Upper lobe of left lung (tissue), 6 donors: ENCODE measurements around the gene PEX5L. TPM values are rescaled to one million over a fixed set of nuclear protein-coding genes. Genes with fewer than 3 reads are reported as not detected.

Source experiments
- ATAC-seq, 2 donors: fragments of 200-7000 bp; cut with Tn5 transposase; one replicate each; pipeline ENCODE4 v1.9.1; 2022; ENCODE audit warnings: mild to moderate bottlenecking in 2 of 2, moderate library complexity in 2 of 2; ENCODE audit not compliant: low FRiP score in 2 of 2
- DNase-seq, 2 donors: peaks; one replicate each; pipeline ENCODE4 v3.0.0-alpha.2; 2019 to 2020
- H3K27ac ChIP-seq, 4 donors: fragments of 200-600 bp; sonication (generic); one replicate each; pipeline ENCODE4 v1.5.1; 2016 to 2019
- H3K27me3 ChIP-seq, 4 donors: fragments of 200-600 bp; sonication (generic); one replicate each; pipeline ENCODE4 v1.5.1; 2017 to 2019
- H3K36me3 ChIP-seq, 4 donors: fragments of 200-600 bp; sonication (generic); one replicate each; pipeline ENCODE4 v1.5.1; 2016 to 2019
- H3K4me1 ChIP-seq, 4 donors: fragments of 200-600 bp; sonication (generic); one replicate each; pipeline ENCODE4 v1.5.1; 2018 to 2019
- H3K4me3 ChIP-seq, 4 donors: fragments of 200-600 bp; sonication (generic); one replicate each; pipeline ENCODE4 v1.5.1; 2017 to 2019; ENCODE audit warnings: mild to moderate bottlenecking in 2 of 4, moderate library complexity in 1 of 4
- H3K9me3 ChIP-seq, 4 donors: fragments of 200-600 bp; sonication (generic); one replicate each; pipeline ENCODE4 v1.5.1; 2018 to 2019
- CTCF ChIP-seq, 6 experiments: fragments of 450-650 bp in 4 of 6; fragments of 200-600 bp in 2 of 6; sonication (generic) in 2 of 6; IDR thresholded peaks; one replicate each; pipeline ENCODE4 v1.5.1; 2016 to 2019; ENCODE audit warnings: antibody characterized with exemption in 6 of 6
- EP300 ChIP-seq, 4 donors: sonication (generic); formaldehyde crosslinking; IDR thresholded peaks; one replicate each; pipeline ENCODE4 v1.5.1; 2017; ENCODE audit warnings: antibody characterized with exemption in 4 of 4, control low read depth in 2 of 4
- POLR2A ChIP-seq, 4 donors: fragments of 450-650 bp; IDR thresholded peaks; one replicate each; pipeline ENCODE4 v1.5.1; 2016 to 2017; ENCODE audit warnings: antibody characterized with exemption in 4 of 4, mild to moderate bottlenecking in 2 of 4
- POLR2AphosphoS5 ChIP-seq, 2 donors: sonication (generic); formaldehyde crosslinking; IDR thresholded peaks; one replicate each; pipeline ENCODE4 v1.5.1; 2017; ENCODE audit warnings: antibody characterized with exemption in 2 of 2
- WGBS, 2 donors: methylation state at CpG; one replicate each; pipeline ENCODE4 v1.1.5; 2017 to 2018; 5-methylcytosine and 5-hydroxymethylcytosine counted together
- total RNA-seq, 6 donors: library from RNA; depleted of rRNA in 4 of 6; stranded (reverse); fragments of >200 nt in 4 of 6; gene quantifications; one replicate each; pipeline versions ENCODE4 v1.1.0 to v1.2.1, GENCODE V29; 2016 to 2021
- donor health status: DM: no; HTN: no; CAD: no; lungs with moderate emphysema.
- donor health status: DM: no; HTN: yes; CAD: no; lungs with severe emphysema.

Gene PEX5L, protein sequence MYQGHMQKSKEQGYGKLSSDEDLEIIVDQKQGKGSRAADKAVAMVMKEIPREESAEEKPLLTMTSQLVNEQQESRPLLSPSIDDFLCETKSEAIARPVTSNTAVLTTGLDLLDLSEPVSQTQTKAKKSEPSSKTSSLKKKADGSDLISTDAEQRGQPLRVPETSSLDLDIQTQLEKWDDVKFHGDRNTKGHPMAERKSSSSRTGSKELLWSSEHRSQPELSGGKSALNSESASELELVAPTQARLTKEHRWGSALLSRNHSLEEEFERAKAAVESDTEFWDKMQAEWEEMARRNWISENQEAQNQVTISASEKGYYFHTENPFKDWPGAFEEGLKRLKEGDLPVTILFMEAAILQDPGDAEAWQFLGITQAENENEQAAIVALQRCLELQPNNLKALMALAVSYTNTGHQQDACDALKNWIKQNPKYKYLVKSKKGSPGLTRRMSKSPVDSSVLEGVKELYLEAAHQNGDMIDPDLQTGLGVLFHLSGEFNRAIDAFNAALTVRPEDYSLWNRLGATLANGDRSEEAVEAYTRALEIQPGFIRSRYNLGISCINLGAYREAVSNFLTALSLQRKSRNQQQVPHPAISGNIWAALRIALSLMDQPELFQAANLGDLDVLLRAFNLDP
- total RNA-seq = not detected

- Histone ChIP-seq H3K36me3 (no peaks in the 10 kb centered on the region), H3K27ac (no peak within 1 kb of the TSS), H3K9me3 (no peaks in the 10 kb centered on the region), H3K4me3 (peak within 1 kb of the TSS in 3 of 4 donors; percentile 28 to 38 (median 35)), H3K27me3 (peaks cover 0 to 19% (median 9%) of the 10 kb centered on the region in 4 donors), H3K4me1 (peaks cover 6 to 14% (median 11%) of the 10 kb centered on the region in 4 donors)
- DNase-seq (peak; percentile 27 to 89), ATAC-seq (peak; percentile 57 to 80)
- WGBS, 2 donors = 2 to 4% methylated on average over 45 to 93 of the region's 96 CpGs
- TF ChIP-seq EP300 (IDR thresholded peaks at IDR 0.05) (no peak), POLR2AphosphoS5 (IDR thresholded peaks at IDR 0.05) (no peak), CTCF (IDR thresholded peaks at IDR 0.05) (no peak), POLR2A (IDR thresholded peaks at IDR 0.05) (no peak)
These were observed at the start of gene PEX5L for GRCh38 chr3:180036671-180037455. Gene PEX5L, minus strand, starts transcription at chr3:180036937. Its CDS starts 338 bp downstream, at chr3:180036599.

GRCh38 chr3:180085122-180085710, 48.5 kb upstream of the PEX5L start:
- Histone ChIP-seq H3K4me1 (no peaks in the 10 kb centered on the region), H3K27ac (no peak overlapping the region), H3K9me3 (no peaks in the 10 kb centered on the region), H3K4me3 (no peak overlapping the region), H3K27me3 (no peaks in the 10 kb centered on the region), H3K36me3 (no peaks in the 10 kb centered on the region)
- no peak for DNase-seq
- TF ChIP-seq POLR2A (IDR thresholded peaks at IDR 0.05) (no peak), CTCF (IDR thresholded peaks at IDR 0.05) (no peak), POLR2AphosphoS5 (IDR thresholded peaks at IDR 0.05) (no peak)
- ATAC-seq = peak in 1 of 2 donors; percentile 53
- WGBS, 2 donors = 46 to 86% methylated on average over 1 to 2 of the region's 2 CpGs

GRCh38 chr3:180082699-180083098, 46.0 kb upstream of the PEX5L start:
- Histone ChIP-seq H3K27ac (no peak overlapping the region), H3K9me3 (no peaks in the 10 kb centered on the region), H3K27me3 (no peaks in the 10 kb centered on the region), H3K4me1 (no peaks in the 10 kb centered on the region), H3K36me3 (no peaks in the 10 kb centered on the region), H3K4me3 (no peak overlapping the region)
- no peak for TF ChIP-seq POLR2A (IDR thresholded peaks at IDR 0.05)
- no peak for TF ChIP-seq POLR2AphosphoS5 (IDR thresholded peaks at IDR 0.05)
- no peak for TF ChIP-seq CTCF (IDR thresholded peaks at IDR 0.05)
- TF ChIP-seq EP300 (IDR thresholded peaks at IDR 0.05) = no peak
- DNase-seq (no peak), ATAC-seq (no peak)
- 87 to 92% methylated on average over 2 of the region's 2 CpGs for WGBS, 2 donors

DNA sequence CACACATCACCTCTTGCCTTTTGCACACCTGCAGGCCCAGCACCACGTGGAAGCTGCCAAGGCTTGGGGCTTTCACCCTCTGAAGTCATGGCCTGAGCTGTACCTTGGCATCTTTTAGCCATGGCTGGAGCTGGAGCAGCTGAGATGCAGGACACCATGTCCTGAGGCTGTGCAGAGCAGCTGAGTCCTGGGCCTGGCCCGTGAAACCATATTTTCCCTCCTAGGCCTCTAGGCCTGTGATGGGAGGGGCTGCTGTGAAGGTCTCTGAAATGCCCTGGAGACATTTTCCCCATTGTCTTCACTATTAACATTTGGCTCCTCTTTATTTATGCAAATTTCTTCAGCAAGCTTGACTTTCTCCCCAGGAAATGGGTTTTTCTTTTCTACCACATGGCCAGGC, 41.9 kb upstream of the PEX5L start:
- TF ChIP-seq EP300 (IDR thresholded peaks at IDR 0.05) (no peak), POLR2A (IDR thresholded peaks at IDR 0.05) (no peak), CTCF (IDR thresholded peaks at IDR 0.05) (no peak), POLR2AphosphoS5 (IDR thresholded peaks at IDR 0.05) (no peak)
- no peak for DNase-seq
- no peak overlapping the region for H3K4me3 ChIP-seq
- no peak overlapping the region for H3K27ac ChIP-seq
- 75 to 78% methylated on average over 1 to 2 of the region's 2 CpGs for WGBS, 2 donors
- no peak for ATAC-seq
- H3K27me3 ChIP-seq = no peaks in the 10 kb centered on the region
- no peaks in the 10 kb centered on the region for H3K9me3 ChIP-seq
- H3K36me3 ChIP-seq = no peaks in the 10 kb centered on the region
- H3K4me1 ChIP-seq = no peaks in the 10 kb centered on the region
